Hepatocyte (in vitro differentiated cells): Measurements from ENCODE around the gene LIMS4. TPM values are rescaled to one million over a fixed set of nuclear protein-coding genes. Genes with fewer than 3 reads are reported as not detected.
"Not testable (repeated sequence)": the region's sequence is repeated elsewhere in the genome, so short reads cannot be mapped to it uniquely, and the experiment has no call there.

Experiments
- DNase-seq: peaks from one replicate; pipeline ENCODE4 v3.0.0-alpha.2; 2016; ENCODE audit warnings: low spot score
- H2AFZ ChIP-seq: fragments of 200-600 bp; sonication (generic); 2 replicates; pipeline ENCODE4 v1.6.0; 2016; ENCODE audit warnings: antibody characterized with exemption, mild to moderate bottlenecking
- H3K27ac ChIP-seq: fragments of 200-600 bp; sonication (generic); 2 replicates; pipeline ENCODE4 v1.5.1; 2016; ENCODE audit warnings: mild to moderate bottlenecking
- H3K27me3 ChIP-seq: fragments of 200-600 bp; sonication (generic); 2 replicates; pipeline ENCODE4 v1.6.1; 2016
- H3K36me3 ChIP-seq: fragments of 200-600 bp; sonication (generic); replicated peaks from 2 replicates; pipeline ENCODE4 v1.5.1; 2016; ENCODE audit warnings: low read depth; ENCODE audit not compliant: insufficient read depth
- H3K4me1 ChIP-seq: fragments of 200-600 bp; sonication (generic); 2 replicates; pipeline ENCODE4 v1.5.1; 2016; ENCODE audit warnings: mild to moderate bottlenecking, moderate library complexity; ENCODE audit not compliant: insufficient read depth
- H3K4me2 ChIP-seq: fragments of 200-600 bp; sonication (generic); 2 replicates; pipeline ENCODE4 v1.6.0; 2016
- H3K4me3 ChIP-seq: fragments of 200-600 bp; sonication (generic); 2 replicates; pipeline ENCODE4 v1.5.1; 2016; ENCODE audit warnings: mild to moderate bottlenecking
- H3K79me2 ChIP-seq: fragments of 200-600 bp; sonication (generic); 2 replicates; pipeline ENCODE4 v1.6.0; 2017; ENCODE audit warnings: mild to moderate bottlenecking
- H3K9me2 ChIP-seq: fragments of 200-600 bp; sonication (generic); replicated peaks from 2 replicates; pipeline ENCODE4 v1.6.0; 2017; ENCODE audit warnings: mild to moderate bottlenecking; ENCODE audit not compliant: insufficient read depth
- H3K9me3 ChIP-seq: fragments of 200-600 bp; sonication (generic); 2 replicates; pipeline ENCODE4 v1.5.1; 2016; ENCODE audit warnings: low read depth, mild to moderate bottlenecking
- H4K20me1 ChIP-seq: fragments of 200-600 bp; sonication (generic); 2 replicates; pipeline ENCODE4 v1.6.0; 2016; ENCODE audit warnings: mild to moderate bottlenecking; ENCODE audit not compliant: insufficient read depth, poor library complexity, severe bottlenecking
- WGBS: methylation state at CpG from one replicate; pipeline ENCODE4 v1.1.6; 2016; ENCODE audit warnings: low lambda C conversion rate; ENCODE audit errors: missing lambda C conversion rate; 5-methylcytosine and 5-hydroxymethylcytosine counted together
- polyA plus RNA-seq: library from polyadenylated mRNA; unstranded; fragments of >200 nt; fragmentation: Nextera tagmentation; extraction: Ambion mirVana; gene quantifications from 2 replicates; pipeline ENCODE4 v1.2.1, GENCODE V29; 2016
- total RNA-seq: library from RNA; depleted of rRNA; stranded (reverse); fragments of >200 nt; gene quantifications from 2 replicates; pipeline ENCODE4 v1.2.3, GENCODE V29; 2014

Gene LIMS4
- 0.90 and 3.0 TPM in 2 replicates for total RNA-seq
- 0.31 and 4.3 TPM in 2 replicates for polyA plus RNA-seq

GRCh38 chr2:110472171-110473058 lies at the start of gene LIMS4:
TSS of gene LIMS4 (minus strand) at chr2:110472816. CDS start at chr2:110472778, 38 bp downstream.
- H3K4me2 ChIP-seq, H4K20me1 ChIP-seq, H3K36me3 ChIP-seq, H3K79me2 ChIP-seq, H3K4me3 ChIP-seq, H3K4me1 ChIP-seq, H3K9me2 ChIP-seq, DNase-seq, H2AFZ ChIP-seq, H3K27ac ChIP-seq, H3K27me3 ChIP-seq, H3K9me3 ChIP-seq: not testable (repeated sequence)
- WGBS, result no CpG with 5 or more reads among the region's 29 CpGs

GRCh38 chr2:110499755-110500377 lies 27.2 kb upstream of the LIMS4 start:
- WGBS, result no CpG with 5 or more reads among the region's 8 CpGs
- not testable (repeated sequence) for H3K4me1 ChIP-seq, H3K27me3 ChIP-seq, H3K79me2 ChIP-seq, H4K20me1 ChIP-seq, H3K4me3 ChIP-seq, H3K9me3 ChIP-seq, H3K4me2 ChIP-seq, H3K36me3 ChIP-seq, H3K9me2 ChIP-seq, H3K27ac ChIP-seq, H2AFZ ChIP-seq, DNase-seq

GRCh38 chr2:110496027-110496426 lies 23.4 kb upstream of the LIMS4 start:
- H3K4me2 ChIP-seq, H4K20me1 ChIP-seq, H2AFZ ChIP-seq, H3K9me3 ChIP-seq, H3K36me3 ChIP-seq, H3K9me2 ChIP-seq, H3K27ac ChIP-seq, H3K4me3 ChIP-seq, H3K4me1 ChIP-seq, DNase-seq, H3K27me3 ChIP-seq, H3K79me2 ChIP-seq: not testable (repeated sequence)
- WGBS, result no CpG with 5 or more reads among the region's 6 CpGs

- DNase-seq, result not testable (repeated sequence)
Measured at GRCh38 chr2:110494488-110494887, 21.9 kb upstream of the LIMS4 start.

GRCh38 chr2:110488991-110489390 lies 16.4 kb upstream of the LIMS4 start:
- H3K4me1 ChIP-seq, H3K27ac ChIP-seq, H3K4me3 ChIP-seq, H3K4me2 ChIP-seq, H3K36me3 ChIP-seq, H3K27me3 ChIP-seq, H3K9me2 ChIP-seq, H2AFZ ChIP-seq, DNase-seq, H3K79me2 ChIP-seq, H4K20me1 ChIP-seq, H3K9me3 ChIP-seq: not testable (repeated sequence)
- WGBS, result no CpG with 5 or more reads among the region's 1 CpG

More at GRCh38 chr2:110494488-110494887, 21.9 kb upstream of the LIMS4 start:
- not testable (repeated sequence) for H3K9me3 ChIP-seq, H3K36me3 ChIP-seq, H3K4me2 ChIP-seq, H2AFZ ChIP-seq, H3K27me3 ChIP-seq, H4K20me1 ChIP-seq, H3K4me1 ChIP-seq, H3K27ac ChIP-seq, H3K9me2 ChIP-seq, H3K79me2 ChIP-seq, H3K4me3 ChIP-seq
- no CpG with 5 or more reads among the region's 3 CpGs for WGBS

GRCh38 chr2:110482697-110483096 lies 10.1 kb upstream of the LIMS4 start:
- no CpG with 5 or more reads among the region's 4 CpGs for WGBS
- DNase-seq, H2AFZ ChIP-seq, H4K20me1 ChIP-seq, H3K4me1 ChIP-seq, H3K4me3 ChIP-seq, H3K9me3 ChIP-seq, H3K4me2 ChIP-seq, H3K36me3 ChIP-seq, H3K27me3 ChIP-seq, H3K27ac ChIP-seq, H3K79me2 ChIP-seq, H3K9me2 ChIP-seq: not testable (repeated sequence)

- H3K9me3 ChIP-seq, H3K9me2 ChIP-seq, H2AFZ ChIP-seq, H3K4me3 ChIP-seq, H4K20me1 ChIP-seq, H3K27me3 ChIP-seq, H3K4me1 ChIP-seq, H3K79me2 ChIP-seq, H3K36me3 ChIP-seq, H3K27ac ChIP-seq, H3K4me2 ChIP-seq, DNase-seq: not testable (repeated sequence)
- no CpG with 5 or more reads among the region's 3 CpGs for WGBS
Measured at GRCh38 chr2:110481200-110481599, 8.6 kb upstream of the LIMS4 start.

GRCh38 chr2:110480084-110480483 lies 7.5 kb upstream of the LIMS4 start:
- not testable (repeated sequence) for H3K79me2 ChIP-seq, H3K9me2 ChIP-seq, H3K36me3 ChIP-seq, H3K4me3 ChIP-seq, H3K4me1 ChIP-seq, H2AFZ ChIP-seq, H3K9me3 ChIP-seq, H3K27ac ChIP-seq, H3K4me2 ChIP-seq, H3K27me3 ChIP-seq, DNase-seq, H4K20me1 ChIP-seq
- WGBS, result no CpG with 5 or more reads among the region's 4 CpGs

- H4K20me1 ChIP-seq, H3K36me3 ChIP-seq, H3K4me3 ChIP-seq, H3K79me2 ChIP-seq, H2AFZ ChIP-seq, H3K27me3 ChIP-seq, H3K27ac ChIP-seq, H3K4me2 ChIP-seq, DNase-seq, H3K9me3 ChIP-seq, H3K9me2 ChIP-seq, H3K4me1 ChIP-seq: not testable (repeated sequence)
- WGBS, result no CpG with 5 or more reads among the region's 7 CpGs
Measured at GRCh38 chr2:110477370-110477769, 4.8 kb upstream of the LIMS4 start.
